SK-N-SH (cell line): ENCODE results near the gene IGFALS. TPM values are rescaled to one million over a fixed set of nuclear protein-coding genes. Genes with fewer than 3 reads are reported as not detected.
A peak's percentile ranks its signal among the peaks of the same experiment; 100 is the strongest.

Experiments
- ELF1 ChIP-seq: IDR thresholded peaks from 2 replicates; pipeline ENCODE4 v1.4.0; 2012
- EP300 ChIP-seq, 2 experiments: IDR thresholded peaks; 2 replicates each; pipeline versions ENCODE4 v1.4.0 to v1.6.1; 2012; ENCODE audit warnings: borderline replicate concordance in 1 of 2, low read depth in 1 of 2, low read length in 1 of 2
- EZH2phosphoT487 ChIP-seq: fragments of 200-600 bp; sonication (generic); IDR thresholded peaks from 2 replicates; pipeline ENCODE4 v1.6.1; 2017; ENCODE audit warnings: low read depth, mixed run types, mild to moderate bottlenecking, antibody characterized with exemption, moderate library complexity, borderline replicate concordance
- FOSL2 ChIP-seq: IDR thresholded peaks from 2 replicates; pipeline ENCODE4 v1.4.0; 2012; ENCODE audit warnings: low read depth, mild to moderate bottlenecking, moderate library complexity, borderline replicate concordance
- GATA2 ChIP-seq: sonication (generic); formaldehyde crosslinking; IDR thresholded peaks from 2 replicates; pipeline ENCODE4 v1.5.0; 2020; ENCODE audit warnings: mild to moderate bottlenecking, missing genetic modification reagents
- IRF3 ChIP-seq: fragments of 150-350 bp; IDR thresholded peaks from 2 replicates; pipeline ENCODE4 v1.6.1; 2016; ENCODE audit warnings: mild to moderate bottlenecking, low read depth, low read length
- JUND ChIP-seq: IDR thresholded peaks from 2 replicates; pipeline ENCODE4 v1.4.0; 2012
- MXI1 ChIP-seq: IDR thresholded peaks from 2 replicates; pipeline ENCODE4 v1.6.1; 2012; ENCODE audit warnings: mild to moderate bottlenecking, low read depth, low read length, improper control_type of control experiment
- NFIC ChIP-seq: IDR thresholded peaks from 2 replicates; pipeline ENCODE4 v1.4.0; 2012; ENCODE audit warnings: borderline replicate concordance
- NRF1 ChIP-seq: IDR thresholded peaks from 2 replicates; pipeline ENCODE4 v1.6.1; 2012; ENCODE audit warnings: low read depth, mild to moderate bottlenecking, low read length
- POLR2AphosphoS5 ChIP-seq: IDR thresholded peaks from 2 replicates; pipeline ENCODE4 v1.6.1; 2012; ENCODE audit warnings: low read depth, low read length
- RFX5 ChIP-seq: IDR thresholded peaks from 2 replicates; pipeline ENCODE4 v1.6.1; 2012; ENCODE audit warnings: mild to moderate bottlenecking, improper control_type of control experiment, low read length
- RXRA ChIP-seq: IDR thresholded peaks from 2 replicates; pipeline ENCODE4 v1.4.0; 2012; ENCODE audit warnings: low read depth, mild to moderate bottlenecking, borderline replicate concordance
- TAF1 ChIP-seq: IDR thresholded peaks from 2 replicates; pipeline ENCODE4 v1.6.1; 2012; ENCODE audit warnings: low read depth, mild to moderate bottlenecking, low read length, moderate library complexity, borderline replicate concordance
- USF1 ChIP-seq: IDR thresholded peaks from 2 replicates; pipeline ENCODE4 v1.4.0; 2012; ENCODE audit warnings: low read depth, borderline replicate concordance
- USF2 ChIP-seq: fragments of 150-350 bp; IDR thresholded peaks from 2 replicates; pipeline ENCODE4 v1.6.1; 2017; ENCODE audit warnings: antibody characterized with exemption, low read length, low read depth, borderline replicate concordance
- polyA plus RNA-seq, 3 experiments: library from polyadenylated mRNA; depleted of rRNA; stranded (reverse); fragments of >200 nt; gene quantifications; 2 replicates each; pipeline ENCODE4 v1.2.3, GENCODE V29; 2012
- TF ChIP-seq, protein P1 (sequence below): IDR thresholded peaks from 2 replicates; pipeline ENCODE4 v1.6.1; 2012; ENCODE audit warnings: mild to moderate bottlenecking, low read depth, low read length, moderate library complexity
- TF ChIP-seq, protein P2 (sequence below): IDR thresholded peaks from 2 replicates; pipeline ENCODE4; 2012
- TF ChIP-seq, protein P3 (sequence below): fragments of 200-600 bp; sonication (generic); IDR thresholded peaks from 2 replicates; pipeline ENCODE4 v1.6.1; 2017; ENCODE audit warnings: antibody characterized with exemption, mild to moderate bottlenecking, moderate library complexity
- TF ChIP-seq, protein P4 (sequence below): IDR thresholded peaks from 2 replicates; pipeline ENCODE4 v1.4.0; 2012; ENCODE audit warnings: low read depth

IGFALS gene
- polyA plus RNA-seq, 1 of the 3 experiments (the other 2 are of a cell fraction), result 0.02 TPM

DNA sequence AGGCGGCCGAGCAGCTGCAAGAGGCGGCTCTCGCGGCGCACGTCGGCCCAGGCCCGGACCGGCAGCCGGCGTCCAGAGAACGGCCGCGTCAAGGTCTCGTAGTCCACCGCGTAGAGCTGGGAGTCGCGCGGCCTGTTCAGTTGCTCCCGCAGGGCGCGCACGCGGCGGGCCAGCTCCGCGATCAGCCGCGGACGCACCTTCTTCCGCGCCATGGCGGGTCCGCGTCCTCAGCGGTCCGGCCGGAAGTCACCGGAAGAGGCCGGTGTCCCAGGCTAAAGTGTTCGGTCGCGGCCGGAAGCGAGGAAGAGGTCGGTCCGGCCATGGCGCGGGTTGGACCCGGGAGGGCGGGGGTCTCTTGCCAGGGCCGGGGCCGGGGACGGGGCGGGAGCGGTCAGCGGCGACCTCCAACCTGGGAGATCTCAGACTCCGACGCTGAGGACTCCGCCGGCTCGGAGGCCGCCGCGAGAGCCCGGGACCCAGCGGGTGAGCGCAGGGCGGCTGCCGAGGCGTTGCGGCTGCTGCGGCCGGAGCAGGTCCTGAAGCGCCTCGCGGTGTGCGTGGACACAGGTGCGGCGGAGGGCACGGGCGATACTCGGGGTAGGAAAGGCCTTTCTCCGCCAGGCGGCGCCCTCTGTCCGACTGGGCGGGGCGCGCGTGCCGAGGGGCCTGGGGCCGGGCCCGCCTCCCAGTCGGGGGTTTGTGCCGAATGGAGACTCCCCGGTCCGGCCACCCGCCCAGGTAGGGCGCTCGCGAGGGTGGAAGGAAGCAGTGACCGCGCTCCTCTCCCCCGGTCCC lies 20.4 kb downstream of the IGFALS start, which contains the start of gene MRPS34 (continued):
- TF ChIP-seq, protein P1, sequence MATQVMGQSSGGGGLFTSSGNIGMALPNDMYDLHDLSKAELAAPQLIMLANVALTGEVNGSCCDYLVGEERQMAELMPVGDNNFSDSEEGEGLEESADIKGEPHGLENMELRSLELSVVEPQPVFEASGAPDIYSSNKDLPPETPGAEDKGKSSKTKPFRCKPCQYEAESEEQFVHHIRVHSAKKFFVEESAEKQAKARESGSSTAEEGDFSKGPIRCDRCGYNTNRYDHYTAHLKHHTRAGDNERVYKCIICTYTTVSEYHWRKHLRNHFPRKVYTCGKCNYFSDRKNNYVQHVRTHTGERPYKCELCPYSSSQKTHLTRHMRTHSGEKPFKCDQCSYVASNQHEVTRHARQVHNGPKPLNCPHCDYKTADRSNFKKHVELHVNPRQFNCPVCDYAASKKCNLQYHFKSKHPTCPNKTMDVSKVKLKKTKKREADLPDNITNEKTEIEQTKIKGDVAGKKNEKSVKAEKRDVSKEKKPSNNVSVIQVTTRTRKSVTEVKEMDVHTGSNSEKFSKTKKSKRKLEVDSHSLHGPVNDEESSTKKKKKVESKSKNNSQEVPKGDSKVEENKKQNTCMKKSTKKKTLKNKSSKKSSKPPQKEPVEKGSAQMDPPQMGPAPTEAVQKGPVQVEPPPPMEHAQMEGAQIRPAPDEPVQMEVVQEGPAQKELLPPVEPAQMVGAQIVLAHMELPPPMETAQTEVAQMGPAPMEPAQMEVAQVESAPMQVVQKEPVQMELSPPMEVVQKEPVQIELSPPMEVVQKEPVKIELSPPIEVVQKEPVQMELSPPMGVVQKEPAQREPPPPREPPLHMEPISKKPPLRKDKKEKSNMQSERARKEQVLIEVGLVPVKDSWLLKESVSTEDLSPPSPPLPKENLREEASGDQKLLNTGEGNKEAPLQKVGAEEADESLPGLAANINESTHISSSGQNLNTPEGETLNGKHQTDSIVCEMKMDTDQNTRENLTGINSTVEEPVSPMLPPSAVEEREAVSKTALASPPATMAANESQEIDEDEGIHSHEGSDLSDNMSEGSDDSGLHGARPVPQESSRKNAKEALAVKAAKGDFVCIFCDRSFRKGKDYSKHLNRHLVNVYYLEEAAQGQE, result peak; percentile 45; the same call in 1 of the 2 replicates
- TF ChIP-seq, protein P2, sequence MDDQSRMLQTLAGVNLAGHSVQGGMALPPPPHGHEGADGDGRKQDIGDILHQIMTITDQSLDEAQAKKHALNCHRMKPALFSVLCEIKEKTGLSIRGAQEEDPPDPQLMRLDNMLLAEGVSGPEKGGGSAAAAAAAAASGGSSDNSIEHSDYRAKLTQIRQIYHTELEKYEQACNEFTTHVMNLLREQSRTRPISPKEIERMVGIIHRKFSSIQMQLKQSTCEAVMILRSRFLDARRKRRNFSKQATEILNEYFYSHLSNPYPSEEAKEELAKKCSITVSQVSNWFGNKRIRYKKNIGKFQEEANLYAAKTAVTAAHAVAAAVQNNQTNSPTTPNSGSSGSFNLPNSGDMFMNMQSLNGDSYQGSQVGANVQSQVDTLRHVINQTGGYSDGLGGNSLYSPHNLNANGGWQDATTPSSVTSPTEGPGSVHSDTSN, result no peak
- TF ChIP-seq EP300 (IDR thresholded peaks at IDR 0.05; ENCODE audit: borderline replicate concordance in 1 of 2, low read depth in 1 of 2, low read length in 1 of 2) (no peak), MXI1 (peak; percentile 55; the same call in 1 of the 2 replicates), JUND (no peak), NFIC (no peak), TAF1 (peak; percentile 95), IRF3 (no peak), ELF1 (peak; percentile 87), FOSL2 (no peak), GATA2 (CRISPR knock-in tag) (no peak), RXRA (no peak), EZH2phosphoT487 (no peak), USF2 (no peak), POLR2AphosphoS5 (peak; percentile 74), RFX5 (no peak), USF1 (no peak), NRF1 (no peak)
- TF ChIP-seq, protein P3, sequence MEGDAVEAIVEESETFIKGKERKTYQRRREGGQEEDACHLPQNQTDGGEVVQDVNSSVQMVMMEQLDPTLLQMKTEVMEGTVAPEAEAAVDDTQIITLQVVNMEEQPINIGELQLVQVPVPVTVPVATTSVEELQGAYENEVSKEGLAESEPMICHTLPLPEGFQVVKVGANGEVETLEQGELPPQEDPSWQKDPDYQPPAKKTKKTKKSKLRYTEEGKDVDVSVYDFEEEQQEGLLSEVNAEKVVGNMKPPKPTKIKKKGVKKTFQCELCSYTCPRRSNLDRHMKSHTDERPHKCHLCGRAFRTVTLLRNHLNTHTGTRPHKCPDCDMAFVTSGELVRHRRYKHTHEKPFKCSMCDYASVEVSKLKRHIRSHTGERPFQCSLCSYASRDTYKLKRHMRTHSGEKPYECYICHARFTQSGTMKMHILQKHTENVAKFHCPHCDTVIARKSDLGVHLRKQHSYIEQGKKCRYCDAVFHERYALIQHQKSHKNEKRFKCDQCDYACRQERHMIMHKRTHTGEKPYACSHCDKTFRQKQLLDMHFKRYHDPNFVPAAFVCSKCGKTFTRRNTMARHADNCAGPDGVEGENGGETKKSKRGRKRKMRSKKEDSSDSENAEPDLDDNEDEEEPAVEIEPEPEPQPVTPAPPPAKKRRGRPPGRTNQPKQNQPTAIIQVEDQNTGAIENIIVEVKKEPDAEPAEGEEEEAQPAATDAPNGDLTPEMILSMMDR, result peak; percentile 74
- TF ChIP-seq, protein P4, sequence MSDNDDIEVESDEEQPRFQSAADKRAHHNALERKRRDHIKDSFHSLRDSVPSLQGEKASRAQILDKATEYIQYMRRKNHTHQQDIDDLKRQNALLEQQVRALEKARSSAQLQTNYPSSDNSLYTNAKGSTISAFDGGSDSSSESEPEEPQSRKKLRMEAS, result peak; percentile 44
